OCI-LY3 (cell line): ENCODE data around the gene ETDA.

Source experiments
- H2AFZ ChIP-seq: fragments of 200-600, 300-600 bp; shearing (Covaris generic); 2 replicates; pipeline ENCODE4 v1.6.0; 2014; ENCODE audit warnings: antibody characterized with exemption, low read depth, low read length
- H3K27ac ChIP-seq: fragments of 200-600, 300-600 bp; sonication (generic); 2 replicates; pipeline ENCODE4 v1.5.1; 2014; ENCODE audit warnings: mild to moderate bottlenecking, low read length, moderate library complexity, mixed read lengths
- H3K27me3 ChIP-seq: fragments of 200-600, 300-600 bp; sonication (generic); 2 replicates; pipeline ENCODE4 v1.6.1; 2014; ENCODE audit warnings: low read depth, low read length, mixed read lengths
- H3K36me3 ChIP-seq: fragments of 200-600, 300-600 bp; sonication (generic); replicated peaks from 2 replicates; pipeline ENCODE3; 2014; ENCODE audit warnings: low read depth, low read length, mixed read lengths
- H3K4me1 ChIP-seq: fragments of 300-600, 200-600 bp; sonication (generic); 2 replicates; pipeline ENCODE4 v1.6.1; 2014; ENCODE audit warnings: low read length, mixed read lengths
- H3K4me2 ChIP-seq: fragments of 200-600, 300-600 bp; sonication (generic); 2 replicates; pipeline ENCODE4 v1.6.1; 2014; ENCODE audit warnings: low read length, mixed read lengths
- H3K4me3 ChIP-seq: fragments of 300-600, 200-600 bp; sonication (generic); 2 replicates; pipeline ENCODE4 v1.5.1; 2014; ENCODE audit warnings: antibody characterized with exemption, mild to moderate bottlenecking, low read length, moderate library complexity
- H3K79me2 ChIP-seq: fragments of 300-600, 200-600 bp; shearing (Covaris generic); 2 replicates; pipeline ENCODE4 v1.6.1; 2014; ENCODE audit warnings: mild to moderate bottlenecking, low read length, mixed read lengths
- H3K9ac ChIP-seq: fragments of 300-600, 200-600 bp; shearing (Covaris generic); 2 replicates; pipeline ENCODE4 v1.6.0; 2014; ENCODE audit warnings: mild to moderate bottlenecking, low read length, moderate library complexity
- H3K9me3 ChIP-seq: fragments of 200-600, 300-600 bp; shearing (Covaris generic); 2 replicates; pipeline ENCODE4 v1.6.1; 2014; ENCODE audit warnings: low read length, mixed read lengths; ENCODE audit not compliant: insufficient read depth
- H4K20me1 ChIP-seq: fragments of 200-600, 300-600 bp; sonication (generic); 2 replicates; pipeline ENCODE4 v1.6.1; 2016; ENCODE audit warnings: low read length, mixed read lengths; ENCODE audit not compliant: insufficient read depth
- CTCF ChIP-seq: fragments of 200-600, 300-600 bp; sonication (generic); IDR thresholded peaks from 2 replicates; pipeline ENCODE4 v1.5.1; 2014; ENCODE audit warnings: antibody characterized with exemption, low read length, low read depth
- EZH2phosphoT487 ChIP-seq: fragments of 200-600 bp; shearing (Covaris generic); IDR thresholded peaks from 2 replicates; pipeline ENCODE4 v1.6.1; 2018; ENCODE audit warnings: antibody characterized with exemption, mixed run types, low read depth

Gene ETDA

GRCh38 chrX:135295944-135296305 is 44.1 kb downstream of the ETDA start:
- Histone ChIP-seq H3K36me3 (no peaks in the 10 kb centered on the region), H2AFZ (no peak overlapping the region), H3K4me2 (no peak overlapping the region), H3K9me3 (no peaks in the 10 kb centered on the region), H3K27me3 (no peaks in the 10 kb centered on the region), H3K27ac (no peak overlapping the region), H3K4me1 (no peaks in the 10 kb centered on the region), H3K4me3 (no peak overlapping the region), H3K79me2 (no peaks in the 10 kb centered on the region), H3K9ac (no peak overlapping the region), H4K20me1 (no peaks in the 10 kb centered on the region)
- TF ChIP-seq EZH2phosphoT487 (no peak), CTCF (no peak)

- H3K27me3 ChIP-seq: no peaks in the 10 kb centered on the region
- no peak overlapping the region for H3K4me2 ChIP-seq
- no peak overlapping the region for H3K4me3 ChIP-seq
- no peak overlapping the region for H2AFZ ChIP-seq
- TF ChIP-seq EZH2phosphoT487: no peak
- no peak for TF ChIP-seq CTCF
- no peaks in the 10 kb centered on the region for H3K36me3 ChIP-seq
- no peak overlapping the region for H3K27ac ChIP-seq
- no peaks in the 10 kb centered on the region for H3K79me2 ChIP-seq
- no peaks in the 10 kb centered on the region for H3K9me3 ChIP-seq
- H3K4me1 ChIP-seq: no peaks in the 10 kb centered on the region
- no peaks in the 10 kb centered on the region for H4K20me1 ChIP-seq
- no peak overlapping the region for H3K9ac ChIP-seq
These were observed 50.5 kb downstream of the ETDA start for GRCh38 chrX:135302269-135302873.
